Psoas muscle (tissue), 8 donors: ENCODE results near the gene HS3ST6. TPM values are rescaled to one million over a fixed set of nuclear protein-coding genes. Genes with fewer than 3 reads are reported as not detected.
A peak's percentile ranks its signal among the peaks of the same experiment; 100 is the strongest.
"Not testable (repeated sequence)": the region's sequence is repeated elsewhere in the genome, so short reads cannot be mapped to it uniquely, and the experiment has no call there.

Source experiments
- ATAC-seq, 4 donors: fragments of 200-7000 bp; cut with Tn5 transposase; one replicate each; pipeline ENCODE4 v1.9.1; 2020; ENCODE audit warnings: moderate library complexity in 3 of 4, mild to moderate bottlenecking in 2 of 4
- DNase-seq, 2 donors: peaks; one replicate each; pipeline ENCODE4 v3.0.0-alpha.2; 2020
- H3K27ac ChIP-seq: fragments of 200-600 bp; one replicate; pipeline ENCODE4 v1.8.0; 2022
- H3K27me3 ChIP-seq, 3 donors: fragments of 200-600 bp in 1 of 3; one replicate each; pipeline versions ENCODE4 v1.6.1 to v1.8.0; 2013 to 2022; ENCODE audit warnings: low read length in 2 of 3, mild to moderate bottlenecking in 2 of 3, moderate library complexity in 1 of 3; ENCODE audit not compliant: insufficient read depth in 3 of 3
- H3K36me3 ChIP-seq, 2 donors: fragments of 200-600 bp in 1 of 2; one replicate each; pipeline versions ENCODE4 v1.6.1 to v1.8.0; 2013 to 2022; ENCODE audit warnings: low read depth in 1 of 2, mild to moderate bottlenecking in 1 of 2, moderate library complexity in 1 of 2; ENCODE audit not compliant: insufficient read depth in 1 of 2
- H3K4me1 ChIP-seq: fragments of 200-600 bp; one replicate; pipeline ENCODE4 v1.8.0; 2022
- H3K4me3 ChIP-seq: fragments of 200-600 bp; one replicate; pipeline ENCODE4 v1.8.0; 2022; ENCODE audit warnings: mild to moderate bottlenecking
- H3K9me3 ChIP-seq: fragments of 200-600 bp; one replicate; pipeline ENCODE4 v1.8.0; 2022
- CTCF ChIP-seq: fragments of 200-600 bp; IDR thresholded peaks from one replicate; pipeline ENCODE4 v1.8.0; 2022; ENCODE audit warnings: antibody characterized with exemption
- WGBS, 3 donors: extraction: QIAGEN DNeasy Blood & Tissue Kit; methylation state at CpG; one replicate each; pipeline versions ENCODE4 v1.1.6 to v1.1.7; 2013; 5-methylcytosine and 5-hydroxymethylcytosine counted together
- intact Hi-C, 2 donors: fragments of 100-400 bp; cut with DNase I; formaldehyde crosslinking; loops; one replicate each; pipeline versions ENCODE4 v1.11.0 to v1.14.2; 2022
- polyA plus RNA-seq, 3 donors: library from polyadenylated mRNA; stranded (reverse); fragments of 200-250 nt; gene quantifications; one replicate each; pipeline ENCODE4 v1.2.3, GENCODE V29; 2013
- total RNA-seq, 4 donors: library from RNA; stranded (reverse); fragmentation: NEBNext Ultra II Directional in 2 of 4; extraction: Animal tissue kit (Norgen Biotek cat#: 25700) in 2 of 4; gene quantifications; one replicate each; pipeline versions ENCODE4 v1.2.1 to v1.2.4, GENCODE V29; 2021 to 2023
- donor health status: healthy with polysubstance abuse.
- donor health status: DM: no; HTN: no; CAD: no; lungs with moderate emphysema.
- donor health status: Bipolar disorder and iron deficiency.
- donor health status: healthy.
- donor health status: DM: yes; HTN: yes; CAD: no.
- donor health status: DM: no; HTN: no; CAD: no.
- donor health status: DM: no; HTN: no; CAD: no.
- donor health status: DM: yes; HTN: yes; CAD: no.

Gene HS3ST6
- total and polyA plus RNA-seq, 7 donors, result not detected

GRCh38 chr16:1887711-1888354 lies 30.4 kb downstream of the HS3ST6 start:
- Histone ChIP-seq H3K9me3 (no peaks in the 10 kb centered on the region), H3K4me3 (no peak overlapping the region), H3K36me3 (no peaks in the 10 kb centered on the region), H3K4me1 (no peaks in the 10 kb centered on the region), H3K27ac (no peak overlapping the region), H3K27me3 (peaks cover 0 to 60% (median 11%) of the 10 kb centered on the region in 3 donors)
- DNase-seq (no peak), ATAC-seq (no peak)
- intact Hi-C loops, result no loop called here
- no peak for TF ChIP-seq CTCF
- WGBS, 3 donors, result 62 to 67% (median 64%) methylated on average over 14 of the region's 14 CpGs

GRCh38 chr16:1884889-1885288 lies 33.3 kb downstream of the HS3ST6 start:
- ATAC-seq (no peak), DNase-seq (no peak)
- Histone ChIP-seq H3K36me3 (no peaks in the 10 kb centered on the region), H3K27me3 (peaks cover 0 to 53% (median 7%) of the 10 kb centered on the region in 3 donors), H3K4me3 (no peak overlapping the region), H3K9me3 (no peaks in the 10 kb centered on the region), H3K4me1 (no peaks in the 10 kb centered on the region), H3K27ac (no peak overlapping the region)
- WGBS, 3 donors, result 64 to 70% (median 65%) methylated on average over 5 of the region's 5 CpGs
- intact Hi-C loops, result no loop called here
- no peak for TF ChIP-seq CTCF

- no peak for ATAC-seq
- Histone ChIP-seq H3K9me3 (no peaks in the 10 kb centered on the region), H3K27ac (no peak overlapping the region), H3K36me3 (no peaks in the 10 kb centered on the region), H3K4me1 (no peaks in the 10 kb centered on the region), H3K4me3 (no peak overlapping the region), H3K27me3 (peaks cover 0 to 57% (median 7%) of the 10 kb centered on the region in 3 donors)
- WGBS, 3 donors, result 60 to 64% (median 61%) methylated on average over 13 of the region's 13 CpGs
- TF ChIP-seq CTCF, result no peak
- DNase-seq, result no peak
- intact Hi-C loops, result no loop called here
Observed at GRCh38 chr16:1884155-1884760, 34.0 kb downstream of the HS3ST6 start.

GRCh38 chr16:1881172-1881571 lies 37.0 kb downstream of the HS3ST6 start:
- peaks cover 0 to 62% (median 14%) of the 10 kb centered on the region in 3 donors for H3K27me3 ChIP-seq
- H3K4me3 ChIP-seq, H3K4me1 ChIP-seq, H3K36me3 ChIP-seq, H3K9me3 ChIP-seq, intact Hi-C loops, ATAC-seq, H3K27ac ChIP-seq: not testable (repeated sequence)
- DNase-seq, result peak in 1 of 2 donors; percentile 23
- WGBS, 3 donors, result 80 to 81% (median 80%) methylated on average over 9 of the region's 9 CpGs

- DNase-seq, result no peak
- TF ChIP-seq CTCF, result no peak
- no peak for ATAC-seq
- H3K27me3 ChIP-seq, result peaks cover 0 to 67% (median 10%) of the 10 kb centered on the region in 3 donors
- H3K36me3 ChIP-seq, result no peaks in the 10 kb centered on the region
- intact Hi-C loops, result no loop called here
- H3K27ac ChIP-seq, result no peak overlapping the region
- no peaks in the 10 kb centered on the region for H3K9me3 ChIP-seq
- no peak overlapping the region for H3K4me3 ChIP-seq
- no peaks in the 10 kb centered on the region for H3K4me1 ChIP-seq
- WGBS, 3 donors, result 18 to 28% (median 26%) methylated on average over 2 of the region's 2 CpGs
Observed at GRCh38 chr16:1879477-1879876, 38.7 kb downstream of the HS3ST6 start.
